HG02763 (cell line): ENCODE results near the gene COL8A2.
"Not testable (repeated sequence)": the region's sequence is repeated elsewhere in the genome, so short reads cannot be mapped to it uniquely, and the experiment has no call there.

ENCODE experiments used
- ATAC-seq: cut with Tn5 transposase; IDR thresholded peaks from one replicate; pipeline ENCODE4 v1.9.1; 2021; ENCODE audit warnings: mild to moderate bottlenecking, moderate library complexity; ENCODE audit not compliant: unreplicated experiment

COL8A2 gene

DNA sequence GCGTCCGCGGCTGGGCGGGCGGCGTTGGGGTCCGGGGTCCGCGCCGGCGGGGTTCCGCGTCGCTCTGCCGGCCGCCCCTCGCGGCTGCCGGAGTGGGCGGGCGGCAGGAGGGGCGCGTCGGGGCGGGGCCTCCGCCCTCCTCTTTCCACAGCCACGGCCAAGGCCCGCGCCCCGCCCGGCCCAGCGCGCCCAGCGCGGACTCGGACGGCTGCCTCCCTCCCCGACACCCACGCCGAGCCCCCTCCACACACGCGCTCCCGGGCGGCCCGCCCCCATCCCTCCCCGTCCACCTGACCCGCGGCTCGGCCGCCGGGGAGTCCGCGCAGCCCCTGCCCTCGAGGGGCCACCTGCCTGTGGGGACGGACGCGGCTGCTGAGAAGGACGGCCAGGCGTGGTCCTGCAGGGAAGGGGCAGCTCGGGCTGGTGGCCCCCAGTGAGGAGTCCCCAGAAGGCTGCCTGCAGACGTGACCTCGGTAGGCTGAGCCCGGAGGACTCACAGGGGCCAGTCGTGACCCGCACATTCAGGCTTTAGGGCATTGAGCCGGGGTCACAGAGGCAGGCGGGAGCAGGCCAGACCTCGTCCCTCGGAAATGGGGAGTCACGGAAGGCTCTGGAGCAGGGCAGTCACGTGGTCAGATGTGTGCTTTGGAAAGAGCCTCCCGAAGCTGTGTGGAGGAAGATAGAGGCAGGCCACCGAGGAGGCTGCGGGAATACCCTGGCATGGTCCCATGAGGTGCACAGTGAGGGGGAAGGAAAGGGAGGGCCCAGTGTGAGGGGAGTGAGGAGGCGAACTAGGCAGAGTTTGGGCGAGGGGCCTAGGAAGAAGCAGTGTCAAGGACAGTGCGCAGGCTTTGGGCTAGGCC lies at the start of gene COL8A2:
COL8A2 (minus strand) TSS at position 94 of the 863 bp plus-strand sequence. CDS start 24,980 bp downstream, outside the sequence.
- ATAC-seq: no peak

DNA sequence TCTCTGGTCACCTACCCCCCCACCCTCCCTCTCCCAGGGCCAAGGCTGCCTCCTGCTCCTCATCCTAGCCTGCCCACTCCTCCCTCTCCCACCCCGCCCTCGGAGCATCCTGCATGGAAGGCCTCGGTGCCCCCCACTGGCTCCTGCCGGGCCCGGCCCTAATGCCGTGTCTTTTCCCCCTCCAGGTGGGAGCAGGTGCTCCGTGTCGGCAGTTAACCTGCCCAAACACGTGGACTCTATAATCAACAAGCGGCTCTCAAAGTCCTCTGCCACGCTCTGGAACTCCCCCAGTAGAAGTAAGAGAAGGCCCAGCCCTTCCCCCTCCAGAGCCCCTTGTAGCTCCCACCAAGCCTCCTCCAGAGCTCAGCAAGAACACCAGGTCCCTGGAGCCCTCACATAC lies 49.7 kb upstream of the COL8A2 start:
- ATAC-seq: no peak

DNA sequence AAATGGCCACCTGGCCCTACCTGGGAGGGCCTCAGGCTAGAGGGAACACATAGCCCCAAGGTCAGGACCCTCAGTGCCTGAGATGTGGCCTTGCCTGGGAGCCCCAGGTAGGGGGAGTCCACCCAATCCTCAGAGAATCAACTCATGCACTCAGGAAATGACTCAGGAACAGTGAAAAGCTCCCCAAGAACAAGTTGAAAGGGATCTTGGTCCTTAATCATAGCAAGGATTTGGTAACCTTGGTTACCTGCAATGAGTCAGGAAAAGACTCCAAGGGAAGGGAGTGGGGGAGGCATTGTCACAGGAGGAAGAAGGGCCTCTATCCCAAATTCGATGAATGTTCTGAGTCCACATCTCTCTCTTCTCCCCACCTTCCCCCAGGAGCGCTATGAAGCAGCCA lies 48.0 kb upstream of the COL8A2 start:
- ATAC-seq: no peak

DNA sequence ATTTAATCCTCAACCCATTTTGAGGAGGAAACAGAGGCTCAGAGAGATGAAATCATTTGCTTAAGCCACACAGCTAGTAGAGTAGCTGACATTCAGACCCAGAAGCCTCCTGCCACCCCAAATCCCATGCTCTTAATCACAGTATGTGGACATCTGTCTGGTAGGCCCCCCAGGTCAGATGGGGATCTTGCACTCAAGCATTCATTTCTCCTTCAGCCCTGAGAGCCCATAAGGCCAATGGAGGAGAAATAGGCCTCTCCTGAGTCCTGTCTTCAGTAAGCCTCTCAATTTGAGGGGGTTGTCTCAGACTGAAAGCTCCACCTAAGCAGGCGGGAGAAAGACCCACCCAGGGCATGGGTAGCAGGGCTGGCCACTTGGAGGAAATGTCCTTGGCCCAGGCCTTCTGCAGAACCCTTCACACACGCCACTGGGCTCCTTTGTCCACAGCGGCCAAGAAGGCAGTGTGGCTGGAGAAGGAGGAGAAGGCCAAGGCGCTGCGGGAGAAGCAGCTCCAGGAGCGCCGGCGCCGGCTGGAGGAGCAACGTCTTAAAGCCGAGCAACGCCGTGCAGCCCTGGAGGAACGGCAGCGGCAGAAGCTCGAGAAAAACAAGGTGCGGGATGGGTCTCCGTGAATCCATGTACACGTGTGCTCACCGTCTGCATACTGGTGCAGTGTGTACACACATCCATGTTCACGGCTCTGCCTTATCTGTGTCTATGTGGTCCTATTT lies 47.2 kb upstream of the COL8A2 start:
- no peak for ATAC-seq

DNA sequence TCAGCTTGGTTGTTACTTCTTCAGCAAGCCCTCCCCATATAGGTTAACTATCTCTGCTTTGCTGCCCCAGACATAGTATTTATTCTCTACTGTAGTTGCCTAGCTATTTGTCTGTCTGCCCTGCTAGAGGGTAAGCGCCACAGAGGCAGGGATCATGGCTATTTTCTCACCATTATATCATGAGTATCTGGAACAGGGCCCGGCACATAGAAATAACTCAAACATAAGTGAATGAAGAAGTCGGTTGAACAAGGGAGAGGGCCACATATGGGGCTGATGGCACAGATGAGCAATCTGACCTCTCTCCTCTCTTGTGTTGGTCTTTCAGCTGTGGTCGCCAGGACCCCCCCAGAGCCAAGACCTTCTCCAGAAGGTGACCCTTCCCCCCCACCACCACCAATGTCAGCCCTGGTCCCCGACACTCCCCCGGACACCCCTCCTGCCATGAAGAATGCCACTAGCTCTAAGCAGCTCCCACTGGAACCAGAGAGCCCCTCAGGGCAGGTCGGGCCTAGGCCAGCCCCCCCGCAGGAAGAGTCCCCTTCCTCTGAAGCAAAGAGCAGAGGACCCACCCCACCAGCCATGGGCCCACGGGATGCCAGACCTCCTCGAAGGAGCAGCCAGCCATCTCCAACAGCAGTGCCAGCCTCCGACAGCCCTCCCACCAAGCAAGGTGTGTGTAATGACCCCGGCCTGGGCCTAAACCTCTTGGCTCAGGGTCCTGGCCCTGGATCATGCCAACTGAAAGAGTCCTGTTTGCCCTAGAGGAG lies 45.8 kb upstream of the COL8A2 start:
- ATAC-seq: no peak

DNA sequence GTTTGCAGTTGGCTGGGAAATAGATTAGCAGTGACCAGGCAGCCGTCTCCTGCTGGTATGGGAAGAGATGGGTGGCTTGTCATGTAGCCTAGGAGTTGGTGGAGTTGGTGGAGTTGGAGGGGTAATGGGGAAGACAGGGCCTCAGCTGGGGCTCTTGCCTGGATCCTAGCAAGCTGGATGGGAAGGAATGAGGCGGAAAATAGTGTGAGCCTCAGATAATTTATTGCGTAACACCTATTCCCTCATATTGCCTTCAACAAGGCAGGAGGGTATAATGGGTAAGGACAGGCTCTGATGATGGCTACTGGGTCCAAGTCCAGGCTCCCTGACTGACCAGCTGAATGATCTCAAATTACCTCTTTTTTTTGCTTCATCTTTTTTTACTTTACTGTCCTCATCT lies 43.5 kb upstream of the COL8A2 start:
- no peak for ATAC-seq

DNA sequence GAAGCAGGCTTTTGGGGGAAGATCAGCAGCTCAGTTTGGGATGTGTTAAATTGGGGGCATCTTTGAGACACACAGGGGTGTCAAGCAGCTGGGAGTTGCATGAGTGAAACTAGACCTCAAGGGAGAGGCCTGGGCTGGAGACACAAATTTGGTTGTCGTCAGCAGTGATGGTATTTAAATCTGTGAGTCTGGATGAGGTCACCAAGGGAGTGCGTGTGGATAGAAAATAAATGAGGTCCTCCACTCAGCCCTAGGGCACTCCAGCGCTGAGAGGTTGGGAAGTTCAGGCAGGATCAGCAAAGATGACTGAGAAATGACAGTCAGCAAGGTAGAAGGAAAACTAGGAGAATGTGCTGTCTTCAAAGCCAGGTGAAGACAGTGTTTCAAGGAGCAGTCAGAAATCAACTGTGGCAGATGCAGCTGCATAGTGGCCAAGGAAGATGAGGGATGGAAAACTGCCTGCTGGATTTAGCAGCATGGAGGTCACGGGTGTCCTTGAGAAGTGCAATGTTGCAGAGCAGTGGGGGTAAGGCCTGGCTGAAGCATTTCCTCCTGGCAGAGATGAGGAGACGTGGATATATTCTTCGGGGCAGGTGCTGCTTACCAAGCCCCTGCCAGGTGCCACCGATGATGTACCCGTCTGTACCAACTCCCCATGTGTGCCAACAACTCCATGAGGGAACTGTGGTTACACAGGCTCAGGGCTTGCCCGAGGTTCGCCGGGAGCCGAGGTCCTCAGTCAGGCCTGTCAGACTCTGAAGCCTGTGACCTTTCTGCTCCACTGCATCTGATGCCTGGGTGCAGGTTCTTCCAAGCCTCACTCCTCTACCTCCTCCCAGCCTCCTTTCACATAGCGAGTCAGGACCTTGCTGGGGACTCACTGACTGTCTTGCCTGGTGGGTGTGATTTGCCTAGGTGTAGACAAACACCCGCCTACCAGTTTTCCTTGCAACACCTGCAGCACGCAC lies 42.2 kb upstream of the COL8A2 start:
- ATAC-seq: no peak

DNA sequence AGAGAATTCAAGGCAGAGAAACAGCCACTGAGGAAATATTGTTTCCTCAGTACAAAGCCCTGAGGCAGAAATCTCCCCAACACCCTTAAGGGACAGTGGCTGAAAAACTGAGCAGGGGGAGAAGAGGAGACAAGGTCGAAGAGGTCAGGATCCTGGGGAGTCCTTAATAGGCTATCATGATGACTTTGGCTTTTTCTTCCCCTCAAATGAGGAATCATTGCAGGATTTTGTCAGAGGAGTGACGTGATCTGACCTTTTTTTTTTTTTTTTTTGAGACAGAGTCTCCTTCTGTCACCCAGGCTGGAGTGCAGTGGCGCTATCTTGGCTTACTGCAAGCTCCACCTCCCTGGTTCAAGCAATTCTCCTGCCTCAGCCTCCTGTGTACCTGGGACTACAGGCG lies 41.1 kb upstream of the COL8A2 start:
- no peak for ATAC-seq

DNA sequence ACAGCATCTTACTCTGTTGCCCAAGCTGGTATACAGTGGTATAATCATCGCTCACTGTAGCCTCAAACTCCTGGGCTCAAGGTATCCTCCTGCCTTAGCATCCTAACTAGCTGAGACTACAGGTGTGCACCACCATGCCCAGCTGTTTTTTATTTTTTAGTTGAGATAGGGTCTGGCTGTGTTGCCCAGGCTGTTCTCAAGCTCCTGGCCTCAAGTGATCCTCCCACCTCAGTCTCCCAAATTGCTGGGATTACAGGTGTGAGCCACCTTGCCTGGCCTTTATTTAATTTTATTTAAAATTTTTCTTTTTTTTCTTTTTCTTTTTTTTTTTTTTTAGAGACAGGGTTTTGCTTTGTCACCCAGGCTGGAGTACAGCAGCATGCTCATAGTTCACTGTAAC lies 40.1 kb upstream of the COL8A2 start:
- ATAC-seq: no peak

DNA sequence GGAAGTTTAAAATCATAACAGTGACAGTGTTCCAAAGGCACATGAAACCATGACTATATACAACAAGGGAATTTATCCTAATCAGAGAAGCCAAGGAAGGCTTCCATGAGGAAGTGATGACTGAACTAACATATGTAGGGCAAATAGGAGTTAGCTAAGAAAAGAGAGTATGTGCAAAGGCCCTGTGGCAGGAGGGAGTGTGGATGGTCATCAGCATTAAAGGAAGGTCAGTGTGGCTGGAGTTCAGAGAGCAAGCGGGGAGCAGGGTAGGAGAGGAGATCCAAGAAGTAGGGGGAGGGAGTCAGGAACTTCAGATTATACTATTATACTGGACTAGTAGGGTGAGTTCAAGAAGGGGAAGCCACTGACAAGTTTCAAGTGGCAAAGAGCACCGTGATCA lies 39.3 kb upstream of the COL8A2 start:
- no peak for ATAC-seq

DNA sequence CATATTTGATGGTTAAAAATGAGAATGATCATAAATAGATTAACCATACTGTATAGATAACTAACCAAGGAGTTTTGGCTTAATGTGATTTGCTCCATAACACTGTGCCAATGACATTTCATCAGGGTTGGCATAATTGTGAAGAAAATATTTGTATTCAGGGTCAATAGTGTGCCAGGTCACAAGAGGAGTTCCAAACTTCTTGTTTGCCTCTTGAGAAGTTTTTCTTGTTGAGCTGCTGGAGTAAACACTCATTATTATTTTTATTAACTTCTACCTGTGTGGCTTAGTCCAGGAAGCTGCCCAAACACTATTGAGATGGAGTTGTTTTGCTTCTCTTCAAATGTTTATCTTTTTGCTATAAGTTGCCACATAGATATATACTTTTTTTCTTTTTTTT lies 38.4 kb upstream of the COL8A2 start:
- ATAC-seq: no peak

DNA sequence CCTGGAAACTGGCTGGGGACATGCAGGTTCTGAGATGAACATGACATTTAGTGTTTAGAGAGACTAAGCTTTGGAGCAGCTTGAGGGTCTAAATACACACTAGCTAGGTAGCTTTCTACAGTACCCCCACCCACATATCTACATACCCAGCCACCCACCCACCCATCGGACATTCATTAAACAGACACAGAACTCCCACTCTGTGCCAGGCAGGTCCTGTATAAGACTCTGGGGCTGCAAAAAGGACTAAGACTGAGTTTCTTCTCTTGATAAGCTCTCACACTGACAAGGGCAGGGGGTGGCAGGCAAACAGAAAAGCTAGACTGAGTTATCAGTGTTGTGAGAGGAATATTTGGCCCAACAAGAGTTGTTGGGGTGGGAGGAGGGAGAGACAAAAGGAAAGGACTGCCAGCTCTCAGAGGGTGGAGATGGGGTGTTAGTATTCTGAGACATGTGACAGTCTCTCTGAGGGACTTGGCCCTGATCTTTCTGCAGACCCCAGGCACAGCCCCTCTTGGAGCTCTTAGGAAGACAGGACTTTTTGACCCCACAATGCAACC lies 37.7 kb upstream of the COL8A2 start:
- ATAC-seq: no peak

DNA sequence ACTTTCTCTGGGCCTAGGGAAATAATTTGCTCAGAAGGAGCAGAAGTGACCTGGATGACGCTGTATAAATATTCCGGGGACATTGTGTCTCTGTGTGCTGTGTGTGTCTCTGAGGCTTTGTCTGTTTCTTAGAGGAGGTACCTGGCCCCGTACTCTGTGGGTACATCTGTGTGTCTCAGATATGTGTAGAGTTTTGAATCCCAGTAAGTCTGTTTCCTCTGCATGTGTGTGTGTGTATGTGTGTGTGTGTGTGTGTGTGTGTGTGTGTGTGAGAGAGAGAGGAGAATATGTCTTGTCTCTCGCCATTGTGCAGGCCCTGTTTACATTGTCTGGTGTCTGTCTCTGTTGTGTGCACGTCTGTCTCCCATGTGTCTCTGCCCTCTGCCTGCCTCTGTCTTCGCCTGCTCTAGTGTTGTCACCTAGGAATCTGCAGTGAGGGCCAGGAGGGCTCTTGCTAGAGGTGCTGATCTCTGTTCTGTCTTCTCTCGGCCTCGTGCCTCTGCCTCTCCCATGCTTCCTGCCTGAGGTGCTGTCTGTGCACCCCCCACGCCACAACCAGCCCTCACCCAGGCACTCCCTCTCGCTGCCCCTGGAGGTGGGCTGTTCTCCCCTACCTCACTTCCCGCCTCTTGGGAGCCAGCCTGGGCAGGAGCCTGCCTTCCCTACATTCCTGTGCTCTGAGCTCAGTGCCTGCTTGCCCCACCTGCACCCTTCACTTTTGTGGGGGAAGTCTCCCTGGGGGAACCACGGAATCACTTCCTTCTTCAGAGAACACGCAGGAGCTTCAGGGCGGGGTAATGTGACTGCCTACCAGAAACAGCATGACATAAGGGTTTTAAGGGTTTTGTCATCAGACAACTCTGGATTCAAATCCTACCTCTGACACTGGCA lies 36.9 kb upstream of the COL8A2 start:
- ATAC-seq: no peak

DNA sequence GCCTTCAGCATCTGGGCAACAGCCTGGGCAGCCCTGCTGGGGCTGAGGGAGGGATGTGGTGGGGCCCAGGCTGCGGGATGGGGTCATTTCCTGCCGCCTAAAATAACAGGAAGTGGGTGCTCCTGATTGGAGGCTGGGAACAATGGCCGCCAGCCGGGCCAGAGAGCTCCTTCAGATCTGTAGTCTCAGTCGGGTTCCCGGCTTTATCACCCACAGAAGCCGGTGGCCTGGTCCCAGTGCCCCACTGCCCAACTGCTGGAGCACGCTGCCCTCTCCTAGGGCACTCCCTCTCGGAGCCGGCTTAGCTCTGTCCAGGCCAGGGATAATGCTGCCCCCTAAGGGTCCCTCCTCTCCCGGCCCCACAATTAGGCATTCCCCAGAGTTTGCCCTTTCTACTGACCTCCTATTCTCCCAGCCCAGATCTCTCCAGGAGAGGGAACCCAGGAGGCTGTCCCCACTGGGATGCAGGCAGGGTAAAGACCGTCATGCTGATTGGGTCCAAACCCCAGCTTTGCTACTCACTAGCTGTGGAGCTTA lies 36.0 kb upstream of the COL8A2 start:
- no peak for ATAC-seq

DNA sequence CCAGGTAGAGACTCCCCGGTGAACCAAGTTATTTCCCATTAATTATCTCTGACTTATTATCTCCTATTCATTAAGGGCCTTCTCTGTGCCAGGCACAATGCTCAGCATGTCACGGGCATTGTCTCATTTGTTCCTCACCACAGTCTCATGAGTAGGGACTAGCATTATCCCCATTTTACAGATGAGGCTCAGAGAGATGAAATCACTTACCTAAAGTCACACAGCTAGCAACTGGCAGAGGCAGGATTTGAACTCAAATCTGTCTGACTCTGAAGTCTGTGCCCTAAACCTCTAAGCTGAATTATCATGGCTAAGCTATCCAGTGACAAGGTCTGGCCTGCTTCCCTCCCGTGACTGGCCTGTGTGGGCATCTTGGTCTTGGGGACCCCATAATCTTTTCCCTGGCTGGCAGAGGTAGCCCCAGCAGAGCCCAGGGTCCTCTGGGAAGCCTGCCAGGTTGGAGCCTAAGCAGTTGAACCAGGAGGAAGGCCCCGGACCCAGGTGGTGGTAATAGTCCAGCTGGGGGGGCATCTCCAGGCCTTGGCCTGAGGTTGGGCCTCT lies 35.4 kb upstream of the COL8A2 start:
- ATAC-seq: no peak

DNA sequence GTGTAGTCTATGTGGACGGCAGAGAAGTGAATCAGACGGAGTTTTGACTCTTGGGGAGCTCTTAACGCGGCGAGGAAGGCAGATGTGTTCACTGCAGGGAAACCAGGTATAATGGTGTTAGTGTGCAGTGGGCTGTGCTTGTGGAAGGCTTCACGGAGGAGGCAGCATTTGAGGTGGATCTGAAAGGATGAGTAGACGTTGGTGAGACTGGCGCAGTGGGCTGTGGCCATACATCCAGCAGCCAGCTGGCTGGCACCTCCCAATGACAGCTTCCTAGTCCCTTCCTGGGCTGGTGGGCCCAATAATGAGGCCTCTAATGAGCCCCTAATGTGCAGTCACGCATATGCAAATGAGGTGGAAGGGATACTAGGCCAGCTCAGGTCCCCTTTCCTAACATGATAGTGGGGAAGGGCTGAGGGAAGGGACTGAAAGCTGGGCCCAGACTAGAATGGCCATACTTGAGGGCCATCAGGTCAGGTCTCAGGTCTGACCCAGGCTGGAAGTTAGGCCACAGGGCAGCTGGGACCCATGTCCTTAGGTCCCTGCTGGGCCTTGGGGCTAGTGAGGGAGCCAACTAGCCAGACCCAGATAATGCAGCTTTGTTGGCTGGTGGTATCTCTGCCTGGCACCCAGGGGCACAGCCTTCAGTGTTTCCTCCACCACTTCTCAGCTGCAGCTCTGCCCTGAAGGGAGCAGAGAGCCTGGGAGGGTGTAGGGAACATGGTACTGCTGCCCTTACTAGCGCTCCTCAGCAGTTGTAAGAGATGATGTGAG lies 34.8 kb upstream of the COL8A2 start:
- no peak for ATAC-seq

DNA sequence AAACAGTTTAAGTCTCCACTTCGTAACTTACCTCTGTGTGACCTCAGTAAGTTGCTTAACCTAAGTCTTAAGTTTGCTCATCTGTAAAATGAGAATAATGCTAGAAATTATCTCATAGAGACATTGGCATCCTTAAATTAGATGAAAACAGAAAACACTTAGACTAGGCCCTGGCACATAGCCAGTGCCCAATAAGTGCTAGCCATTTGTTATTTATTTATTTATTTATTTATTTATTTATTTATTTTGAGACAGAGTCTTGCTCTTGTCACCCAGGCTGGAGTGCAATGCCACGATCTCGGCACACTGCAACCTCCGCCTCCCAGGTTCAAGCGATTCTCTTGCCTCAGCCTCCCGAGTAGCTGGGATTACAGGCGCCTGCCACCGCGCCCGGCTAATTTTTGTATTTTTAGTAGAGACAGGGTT lies 33.8 kb upstream of the COL8A2 start:
- not testable (repeated sequence) for ATAC-seq
